Stimulated activated CD4-positive, alpha-beta T cell treated with anti-CD3 and anti-CD28 coated beads, Interleukin-4, amount 100 ng/mL, for 24 hours (primary cell): ENCODE data around the gene GTF2I.
"Not testable (repeated sequence)": the region's sequence is repeated elsewhere in the genome, so short reads cannot be mapped to it uniquely, and the experiment has no call there.

Experiments
- DNase-seq: peaks from one replicate; pipeline ENCODE4 v3.0.0-alpha.2; 2020

The GTF2I gene

GRCh38 chr7:74656837-74657691 is 454 bp upstream of the GTF2I start:
- DNase-seq: peak; percentile 98

- DNase-seq: peak; percentile 87
Measured at GRCh38 chr7:74658178-74659004, 873 bp downstream of the GTF2I start.

GRCh38 chr7:74660202-74660601 is 2.7 kb downstream of the GTF2I start:
- DNase-seq: not testable (repeated sequence)

GRCh38 chr7:74661836-74662794 is 4.6 kb downstream of the GTF2I start:
- not testable (repeated sequence) for DNase-seq

- DNase-seq: no peak
Measured at GRCh38 chr7:74665296-74665938, 7.9 kb downstream of the GTF2I start.

GRCh38 chr7:74667013-74667412 is 9.5 kb downstream of the GTF2I start:
- not testable (repeated sequence) for DNase-seq

- not testable (repeated sequence) for DNase-seq
Measured at GRCh38 chr7:74667520-74667919, 10.0 kb downstream of the GTF2I start.

GRCh38 chr7:74671602-74672001 is 14.1 kb downstream of the GTF2I start:
- DNase-seq: no peak

GRCh38 chr7:74672343-74672915 is 14.9 kb downstream of the GTF2I start:
- DNase-seq: no peak

GRCh38 chr7:74674166-74674565 is 16.6 kb downstream of the GTF2I start:
- no peak for DNase-seq

GRCh38 chr7:74682829-74683228 is 25.3 kb downstream of the GTF2I start:
- no peak for DNase-seq

- DNase-seq: no peak
Measured at GRCh38 chr7:74683799-74684198, 26.3 kb downstream of the GTF2I start.

GRCh38 chr7:74684473-74684872 is 27.0 kb downstream of the GTF2I start:
- no peak for DNase-seq

- DNase-seq: no peak
Measured at GRCh38 chr7:74684921-74685320, 27.4 kb downstream of the GTF2I start.

GRCh38 chr7:74690474-74690873 is 33.0 kb downstream of the GTF2I start:
- no peak for DNase-seq

GRCh38 chr7:74704419-74704818 is 46.9 kb downstream of the GTF2I start:
- DNase-seq: not testable (repeated sequence)

- no peak for DNase-seq
Measured at GRCh38 chr7:74707238-74707637, 49.7 kb downstream of the GTF2I start.

GRCh38 chr7:74708569-74709275 is 51.2 kb downstream of the GTF2I start:
- DNase-seq: no peak

- no peak for DNase-seq
Measured at GRCh38 chr7:74709880-74710671, 52.6 kb downstream of the GTF2I start.

- DNase-seq: no peak
Measured at GRCh38 chr7:74713567-74713966, 56.0 kb downstream of the GTF2I start.
